Gastroesophageal sphincter (tissue), 4 donors: Measurements from ENCODE around the gene SYNRG. TPM values are rescaled to one million over a fixed set of nuclear protein-coding genes. Genes with fewer than 3 reads are reported as not detected.

Experiments used
- ATAC-seq: fragments of 150-250 bp; one replicate; pipeline ENCODE4 v1.9.1; 2016; ENCODE audit warnings: mild to moderate bottlenecking, moderate library complexity
- H3K27ac ChIP-seq, 4 donors: fragments of 200-600 bp; sonication (generic) in 3 of 4; 1 replicate in 3 of 4; 2 replicates in 1 of 4; pipeline ENCODE4 v1.5.1; 2016 to 2019
- H3K27me3 ChIP-seq: fragments of 200-600 bp; sonication (generic); one replicate; pipeline ENCODE4 v1.5.1; 2019
- H3K36me3 ChIP-seq, 2 donors: fragments of 200-600 bp; sonication (generic); one replicate each; pipeline ENCODE4 v1.5.1; 2019; ENCODE audit warnings: control low read depth in 1 of 2
- H3K4me1 ChIP-seq, 3 donors: fragments of 200-600 bp; sonication (generic); 1 replicate in 2 of 3; 2 replicates in 1 of 3; pipeline ENCODE4 v1.5.1; 2016 to 2019; ENCODE audit warnings: control low read depth in 2 of 3
- H3K4me3 ChIP-seq, 2 donors: fragments of 200-600 bp; sonication (generic); one replicate each; pipeline ENCODE4 v1.5.1; 2019; ENCODE audit warnings: mild to moderate bottlenecking in 1 of 2, moderate library complexity in 1 of 2
- H3K9me3 ChIP-seq, 3 donors: fragments of 200-600 bp; sonication (generic); one replicate each; pipeline ENCODE4 v1.5.1; 2017 to 2019; ENCODE audit warnings: control low read depth in 2 of 3
- CTCF ChIP-seq, 4 experiments: fragments of 200-600 bp in 2 of 4; fragments of 450-650 bp in 2 of 4; sonication (generic) in 1 of 4; IDR thresholded peaks; one replicate each; pipeline ENCODE4 v1.5.1; 2017 to 2019; ENCODE audit warnings: antibody characterized with exemption in 4 of 4, mild to moderate bottlenecking in 2 of 4, moderate library complexity in 2 of 4
- EP300 ChIP-seq: sonication (generic); formaldehyde crosslinking; IDR thresholded peaks from one replicate; pipeline ENCODE4 v1.6.1; 2017; ENCODE audit warnings: antibody characterized with exemption, mild to moderate bottlenecking
- POLR2A ChIP-seq, 2 donors: fragments of 450-650 bp; IDR thresholded peaks; one replicate each; pipeline ENCODE4 v1.6.1; 2017; ENCODE audit warnings: antibody characterized with exemption in 2 of 2, mild to moderate bottlenecking in 2 of 2, moderate library complexity in 1 of 2
- POLR2AphosphoS5 ChIP-seq: sonication (generic); formaldehyde crosslinking; IDR thresholded peaks from one replicate; pipeline ENCODE4 v1.6.1; 2017; ENCODE audit warnings: antibody characterized with exemption
- WGBS, 2 donors: methylation state at CpG; one replicate each; pipeline ENCODE4 v1.1.5; 2018; ENCODE audit warnings: low coverage in 1 of 2; 5-methylcytosine and 5-hydroxymethylcytosine counted together
- total RNA-seq, 4 donors: library from RNA; depleted of rRNA; stranded (reverse); fragments of >200 nt; gene quantifications; one replicate each; pipeline ENCODE4 v1.1.0, GENCODE V29; 2016

The SYNRG gene
- total RNA-seq, 4 donors from 2014 or later: 11.9 to 29.9 (median 16.8) TPM

DNA sequence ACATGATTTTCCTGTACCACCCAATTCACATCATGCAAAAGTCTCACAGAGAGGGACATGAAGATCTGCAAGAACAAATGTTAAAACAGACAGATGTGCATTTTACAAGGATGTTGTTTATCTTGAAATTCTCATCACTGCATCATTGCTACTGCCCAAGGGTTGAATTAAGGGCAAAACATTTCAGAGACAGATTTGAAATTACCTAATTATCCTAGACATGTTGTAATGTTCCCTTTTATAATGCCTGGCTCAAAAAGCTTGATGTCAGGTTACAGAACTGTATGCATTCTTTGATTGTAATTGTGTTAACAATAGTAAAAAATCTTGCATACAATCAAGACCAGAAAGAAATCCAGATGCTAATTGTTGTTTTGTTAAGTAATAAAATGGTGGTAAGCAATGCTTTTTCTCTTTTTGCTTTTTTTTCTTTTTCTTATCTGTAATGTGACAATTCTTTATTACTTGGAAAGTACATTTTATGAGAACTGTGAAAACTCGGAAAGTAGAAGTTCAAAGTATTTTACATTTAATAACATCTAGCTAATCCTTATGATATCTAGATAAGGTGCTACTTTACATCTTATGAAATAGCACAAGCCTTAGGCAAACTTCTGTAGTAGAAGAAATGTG, 123.2 kb downstream of the SYNRG start:
- Histone ChIP-seq H3K36me3 (no peaks in the 10 kb centered on the region), H3K9me3 (no peaks in the 10 kb centered on the region), H3K4me1 (peaks cover 0 to 38% (median 2%) of the 10 kb centered on the region in 3 donors), H3K4me3 (no peak overlapping the region), H3K27ac (no peak overlapping the region), H3K27me3 (no peaks in the 10 kb centered on the region)
- TF ChIP-seq POLR2AphosphoS5: no peak
- WGBS, 2 donors: 92% methylated on average over 1 of the region's 1 CpG
- no peak for ATAC-seq

DNA sequence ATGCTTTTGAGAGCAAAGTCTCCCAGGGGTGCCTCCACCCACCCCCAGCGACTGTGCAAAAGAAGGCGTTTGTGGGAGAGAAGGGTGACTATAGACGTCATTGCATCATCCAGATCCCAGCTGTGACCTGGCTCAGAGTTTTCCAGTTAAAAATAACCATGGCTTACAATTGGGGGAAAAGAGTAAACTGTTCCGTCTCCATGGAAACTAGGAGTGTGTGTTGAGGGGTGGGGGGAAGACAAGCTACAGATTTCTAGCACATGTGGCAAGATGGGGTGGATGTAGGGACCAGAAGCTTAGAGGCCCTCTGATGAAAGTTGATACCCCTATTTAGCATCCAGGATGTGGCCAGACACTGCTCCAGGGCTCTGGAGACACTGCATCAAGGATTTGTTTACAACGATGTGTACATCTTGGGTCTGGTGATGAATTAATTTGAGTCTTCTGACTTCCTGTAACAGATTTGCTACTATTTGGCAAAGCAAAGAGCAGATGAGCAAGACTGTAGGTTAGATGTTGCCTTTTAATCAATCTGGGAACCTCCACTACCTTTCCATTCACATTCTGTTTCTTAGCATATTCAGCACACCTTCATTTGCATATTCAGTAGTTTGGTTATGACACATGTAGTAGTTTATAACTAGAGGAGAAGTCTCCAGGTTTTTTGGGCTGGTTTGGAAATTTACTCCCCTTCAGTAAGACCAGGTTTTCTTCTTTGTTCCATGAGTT, 125.7 kb downstream of the SYNRG start:
- peak; percentile 65 for ATAC-seq
- Histone ChIP-seq H3K27me3 (no peaks in the 10 kb centered on the region), H3K4me1 (peaks cover 0 to 25% (median 0%) of the 10 kb centered on the region in 3 donors), H3K9me3 (no peaks in the 10 kb centered on the region), H3K36me3 (peaks cover 0 to 14% of the 10 kb centered on the region in 2 donors), H3K27ac (peak overlapping the region in 3 of 4 donors; percentile 26 to 33 (median 27)), H3K4me3 (no peak overlapping the region)
- WGBS, 2 donors: 3 to 10% methylated on average over 4 to 5 of the region's 5 CpGs
- TF ChIP-seq POLR2A (IDR thresholded peaks at IDR 0.05) (no peak), POLR2AphosphoS5 (no peak), CTCF (IDR thresholded peaks at IDR 0.05) (no peak), EP300 (no peak)

GRCh38 chr17:37481001-37481665, 128.1 kb downstream of the SYNRG start:
- 86% methylated on average over 7 of the region's 9 CpGs; no CpG with 5 or more reads in 1 of the 2 donors for WGBS, 2 donors
- Histone ChIP-seq H3K4me1 (peaks cover 0 to 16% (median 3%) of the 10 kb centered on the region in 3 donors), H3K27me3 (no peaks in the 10 kb centered on the region), H3K4me3 (no peak overlapping the region), H3K9me3 (no peaks in the 10 kb centered on the region), H3K27ac (no peak overlapping the region), H3K36me3 (peaks cover 0 to 37% of the 10 kb centered on the region in 2 donors)
- ATAC-seq: peak; percentile 42
- TF ChIP-seq EP300: no peak
- no peak for TF ChIP-seq POLR2AphosphoS5
- TF ChIP-seq CTCF (IDR thresholded peaks at IDR 0.05): no peak
- TF ChIP-seq POLR2A (IDR thresholded peaks at IDR 0.05): no peak

DNA sequence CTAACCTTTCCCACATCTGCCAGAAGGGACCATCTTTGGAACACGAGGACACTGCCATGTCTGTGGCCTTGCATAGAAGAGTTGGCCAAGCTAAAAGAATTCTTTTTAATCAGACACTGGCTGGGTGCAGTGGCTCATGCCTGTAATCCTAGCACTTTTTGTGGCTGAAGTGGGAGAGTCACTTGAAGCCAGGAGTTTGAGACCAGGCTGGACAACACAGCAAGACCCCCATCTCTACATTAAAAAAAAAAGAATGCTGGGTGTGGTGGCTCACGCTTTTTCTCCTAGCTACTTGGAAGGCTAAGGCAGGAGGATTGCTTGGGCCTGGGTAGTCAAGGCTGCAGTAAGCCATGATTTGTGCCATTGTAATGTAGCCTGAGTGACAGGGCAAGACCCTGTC, 128.8 kb downstream of the SYNRG start:
- Histone ChIP-seq H3K9me3 (no peaks in the 10 kb centered on the region), H3K36me3 (peaks cover 0 to 44% of the 10 kb centered on the region in 2 donors), H3K4me3 (no peak overlapping the region), H3K27me3 (no peaks in the 10 kb centered on the region), H3K4me1 (peaks cover 0 to 16% (median 3%) of the 10 kb centered on the region in 3 donors), H3K27ac (no peak overlapping the region)
- WGBS, 2 donors: 88 to 89% methylated on average over 1 to 2 of the region's 2 CpGs
- no peak for TF ChIP-seq CTCF (IDR thresholded peaks at IDR 0.05)
- no peak for TF ChIP-seq EP300
- TF ChIP-seq POLR2AphosphoS5: no peak
- TF ChIP-seq POLR2A (IDR thresholded peaks at IDR 0.05): no peak
- ATAC-seq: no peak

DNA sequence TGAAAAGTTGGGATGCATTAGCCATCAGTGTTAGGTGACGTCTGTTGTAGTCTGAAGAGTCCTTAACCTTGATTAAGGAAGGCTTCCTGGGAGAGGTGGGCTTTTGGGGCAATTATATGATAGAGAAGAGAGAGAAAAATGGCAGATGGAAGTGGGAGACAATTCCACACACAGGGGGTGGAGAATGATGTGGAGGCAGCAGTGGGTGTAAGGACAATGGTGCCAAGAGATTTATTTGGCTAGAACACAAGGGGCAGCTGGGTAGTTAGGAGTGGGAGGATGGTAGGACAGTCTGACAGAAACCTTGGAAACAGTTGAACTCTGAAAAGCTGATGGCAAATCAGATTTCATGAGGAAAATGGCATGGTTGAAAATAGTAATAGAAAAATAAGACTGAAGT, 130.2 kb downstream of the SYNRG start:
- no peak overlapping the region for H3K27ac ChIP-seq
- H3K4me1 ChIP-seq: peaks cover 0 to 16% (median 3%) of the 10 kb centered on the region in 3 donors
- no peak overlapping the region for H3K4me3 ChIP-seq
- ATAC-seq: no peak
- TF ChIP-seq POLR2A (IDR thresholded peaks at IDR 0.05) (no peak), CTCF (IDR thresholded peaks at IDR 0.05) (no peak), EP300 (no peak), POLR2AphosphoS5 (no peak)
- H3K36me3 ChIP-seq: peaks cover 0 to 58% of the 10 kb centered on the region in 2 donors
- WGBS, 2 donors: 100% methylated on average over 1 of the region's 1 CpG; no CpG with 5 or more reads in 1 of the 2 donors
- H3K9me3 ChIP-seq: no peaks in the 10 kb centered on the region
- no peaks in the 10 kb centered on the region for H3K27me3 ChIP-seq
